Stimulated activated CD8-positive, alpha-beta memory T cell treated with anti-CD3 and anti-CD28 coated beads, Interleukin-12 subunit alpha, Interleukin-12 subunit beta, amount 100 ng/mL, for 24 hours (primary cell): ENCODE measurements around the gene GTF2IRD1.
"Not testable (repeated sequence)": the region's sequence is repeated elsewhere in the genome, so short reads cannot be mapped to it uniquely, and the experiment has no call there.

Experiments
- DNase-seq: peaks from one replicate; pipeline ENCODE4 v3.0.0-alpha.2; 2020; ENCODE audit errors: extremely low read depth

The GTF2IRD1 gene

DNA sequence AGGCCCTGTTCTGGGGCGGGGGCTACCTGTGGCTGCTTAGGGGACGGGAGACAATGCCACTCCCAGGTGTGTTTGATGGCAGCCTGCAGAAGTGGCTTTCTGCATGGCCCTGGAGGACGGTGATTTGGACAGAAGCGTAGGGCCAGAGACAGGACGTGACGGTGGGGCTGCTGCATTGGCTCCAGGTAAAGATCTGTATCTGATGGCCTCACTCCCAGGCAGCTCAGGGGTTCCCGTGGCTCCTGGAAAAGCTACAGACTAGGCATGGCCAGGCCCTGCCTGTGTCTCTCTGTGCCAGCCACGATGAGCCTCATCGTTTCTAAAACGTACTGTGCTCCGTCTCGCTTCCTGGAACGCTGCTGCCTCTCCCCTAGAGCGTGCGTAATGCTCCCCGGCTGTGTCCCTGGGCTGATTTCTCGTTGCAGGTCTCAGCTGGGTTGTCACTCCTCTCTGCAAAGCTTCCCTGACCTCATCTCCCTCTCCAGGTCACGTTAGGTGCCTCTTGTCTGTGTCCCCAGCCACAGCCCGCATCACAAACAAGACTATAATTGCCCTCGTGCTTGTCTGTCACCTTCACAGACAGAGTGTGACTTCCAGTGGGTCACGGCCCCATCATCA, 12.6 kb downstream of the GTF2IRD1 start:
- DNase-seq, result no peak

DNA sequence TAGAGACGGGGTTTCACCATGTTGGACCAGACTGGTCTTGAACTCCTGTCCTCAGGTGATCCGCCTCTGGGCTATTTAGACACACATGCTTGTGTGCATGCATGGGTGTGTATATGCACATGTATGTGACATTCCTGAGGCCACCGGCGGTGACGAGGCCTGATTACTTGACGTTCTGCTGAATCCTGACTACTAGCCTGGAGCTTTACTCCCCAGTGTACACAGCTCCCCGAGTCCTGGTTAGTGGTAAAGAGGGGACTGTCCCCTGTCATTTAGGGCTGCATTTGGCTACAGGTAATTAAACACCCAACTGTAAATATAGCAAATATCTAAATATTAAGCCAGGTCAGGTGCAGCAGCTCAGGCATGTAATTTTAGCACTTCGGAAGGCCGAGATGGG, 14.2 kb downstream of the GTF2IRD1 start:
- no peak for DNase-seq

DNA sequence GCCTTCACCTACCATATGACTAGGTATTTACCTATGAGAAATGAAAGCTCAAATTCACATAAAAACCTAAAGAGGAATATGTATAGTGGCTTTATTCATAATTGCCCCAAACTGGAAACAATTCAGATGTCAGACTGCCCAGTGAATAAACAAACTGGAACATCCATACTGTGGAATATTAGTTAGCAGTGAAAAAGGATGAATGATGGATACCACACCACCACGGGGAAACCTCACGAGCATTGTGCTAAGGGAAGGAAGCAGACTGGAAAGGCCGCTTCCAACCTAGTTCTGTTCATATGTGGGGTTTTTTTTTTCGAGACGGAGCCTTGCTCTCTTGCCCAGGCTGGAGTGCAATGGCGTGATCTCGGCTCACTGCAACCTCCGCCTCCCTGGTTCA, 16.8 kb downstream of the GTF2IRD1 start:
- DNase-seq, result no peak

DNA sequence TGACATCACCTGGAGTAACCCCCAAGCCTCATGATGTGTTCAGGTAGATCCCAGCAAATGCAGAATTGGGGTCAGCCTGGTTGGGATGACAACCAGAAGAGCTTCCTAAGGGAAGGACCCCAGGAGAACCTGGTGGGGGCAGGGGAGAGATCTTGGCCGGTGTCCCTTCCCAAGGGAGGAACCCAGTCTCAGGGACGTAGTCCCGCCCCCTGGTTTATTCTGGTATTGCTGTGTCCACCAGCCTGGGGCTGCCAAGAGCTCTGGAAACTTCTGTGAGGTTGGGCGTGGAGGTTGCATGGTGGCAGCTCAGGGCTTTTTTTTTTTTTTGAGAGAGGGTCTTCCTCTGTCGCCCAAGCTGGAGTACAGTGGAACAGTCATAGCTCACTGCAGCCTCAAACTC, 19.4 kb downstream of the GTF2IRD1 start:
- no peak for DNase-seq

DNA sequence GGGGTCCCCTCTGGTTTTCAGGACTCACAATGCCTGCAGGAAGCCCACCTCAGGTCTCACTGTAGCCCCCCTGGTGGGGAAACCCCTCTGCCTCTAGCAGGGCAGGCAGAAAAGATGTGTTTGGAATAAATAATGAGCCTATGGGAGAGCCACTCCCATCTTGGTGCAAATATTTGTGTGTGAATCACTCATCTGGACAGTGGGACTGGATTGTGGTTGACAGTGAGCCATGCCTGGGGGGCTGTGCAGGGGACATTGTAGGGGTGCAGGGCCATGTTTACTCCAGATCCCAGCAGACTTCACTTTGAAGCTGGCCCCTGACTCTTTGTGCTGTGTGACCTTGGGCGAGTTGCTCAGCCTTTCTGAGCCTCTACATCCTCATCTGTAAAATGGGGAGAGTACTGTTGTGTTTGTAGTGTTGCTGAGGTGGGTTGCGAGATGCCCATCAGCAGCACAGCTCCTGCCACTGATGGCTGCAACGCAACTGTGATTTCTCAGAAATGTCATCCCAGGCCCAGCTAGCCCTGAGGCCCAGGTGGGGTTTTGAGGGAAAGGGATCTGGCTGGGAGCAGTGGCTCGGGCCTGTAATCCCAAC, 20.7 kb downstream of the GTF2IRD1 start:
- no peak for DNase-seq

DNA sequence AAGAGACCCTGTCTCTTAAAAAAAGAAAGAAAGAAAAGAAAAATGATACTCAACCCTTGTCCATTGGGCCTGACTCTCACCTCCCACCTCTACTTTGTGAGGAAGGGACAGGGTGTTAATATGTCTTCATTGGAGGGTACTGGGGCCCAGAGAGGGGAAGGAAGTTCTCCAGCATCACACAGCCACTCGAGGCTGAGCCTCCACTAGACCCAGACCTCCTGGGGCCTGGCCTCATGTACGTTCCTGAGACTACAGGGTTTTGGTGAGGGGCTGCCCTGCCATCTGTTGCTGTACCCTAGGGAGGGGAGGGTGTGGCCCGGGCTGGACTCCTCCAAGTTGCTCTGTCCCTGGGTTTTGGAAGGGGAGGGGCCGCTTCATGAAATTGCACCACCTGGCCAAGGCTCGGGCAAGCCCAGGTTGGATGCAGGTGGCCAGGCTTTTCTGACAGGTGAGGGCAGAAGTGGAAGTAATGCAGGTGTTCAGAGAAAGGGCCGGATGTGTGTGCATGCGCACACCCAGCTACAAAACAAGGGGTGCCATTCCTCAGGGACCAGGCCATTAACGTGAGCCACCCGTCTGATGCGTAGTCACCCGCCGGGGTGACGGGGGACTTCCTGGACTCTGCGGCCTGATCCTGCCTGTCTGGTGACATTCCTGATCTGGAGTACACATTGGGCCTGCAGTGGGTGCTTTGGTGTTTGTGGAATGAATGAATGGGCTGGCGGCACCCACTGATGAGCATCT, 21.7 kb downstream of the GTF2IRD1 start:
- no peak for DNase-seq

DNA sequence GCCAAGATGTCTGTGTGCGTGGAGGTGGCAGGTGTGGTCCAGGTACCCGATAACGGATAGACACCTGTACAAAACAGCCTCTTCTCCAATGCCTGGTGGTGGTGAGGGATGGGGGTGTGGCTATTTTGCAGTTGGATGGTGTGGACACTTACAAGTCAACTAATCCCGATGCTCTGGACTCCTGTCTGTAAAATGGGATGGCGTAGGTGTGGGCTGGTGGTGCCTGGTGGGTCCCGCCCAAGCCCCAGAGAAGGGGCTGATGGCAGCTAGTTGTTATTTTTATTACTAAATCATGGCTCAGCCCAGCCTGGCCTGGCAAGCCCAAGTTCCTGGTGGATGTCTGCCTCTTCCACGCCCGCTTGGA, 22.3 kb downstream of the GTF2IRD1 start:
- no peak for DNase-seq

DNA sequence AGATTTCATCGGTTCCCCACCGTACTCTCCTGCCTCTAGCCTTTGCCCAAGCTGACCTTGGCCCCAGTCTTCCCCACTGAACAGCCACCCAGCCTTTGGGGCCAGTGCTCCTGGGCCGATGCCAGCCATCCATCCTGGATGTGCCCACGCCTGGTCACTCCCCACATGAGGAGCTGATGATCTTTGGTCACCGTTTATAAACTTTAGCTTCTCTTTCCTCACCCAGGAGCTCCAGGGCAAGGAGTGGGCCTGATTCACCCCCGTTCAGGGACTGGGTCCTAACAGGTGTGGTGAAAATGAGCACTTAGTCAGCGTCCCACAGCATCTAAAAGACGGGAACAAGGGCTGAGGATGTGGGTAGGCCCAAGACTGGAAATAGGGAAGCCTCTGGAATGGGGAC, 22.9 kb downstream of the GTF2IRD1 start:
- no peak for DNase-seq

DNA sequence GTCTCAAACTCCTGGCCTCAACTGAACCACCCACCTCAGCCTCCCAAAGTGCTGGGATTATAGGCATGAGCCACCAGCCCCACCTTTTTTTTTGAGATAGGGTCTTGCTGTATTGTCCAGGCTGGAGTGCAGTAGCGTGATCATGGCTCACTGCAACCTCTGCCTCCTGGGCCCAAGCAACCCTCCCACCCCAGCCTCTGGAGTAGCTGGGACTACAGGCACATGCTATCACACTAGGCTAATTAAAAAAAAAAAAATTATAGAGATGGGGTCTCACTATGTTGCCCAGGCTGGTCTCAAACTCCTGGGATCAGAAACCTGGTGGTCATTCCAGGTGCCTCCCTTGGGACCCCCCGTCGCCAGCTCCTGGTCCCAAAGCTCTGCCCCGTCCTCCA, 25.0 kb downstream of the GTF2IRD1 start:
- no peak for DNase-seq

DNA sequence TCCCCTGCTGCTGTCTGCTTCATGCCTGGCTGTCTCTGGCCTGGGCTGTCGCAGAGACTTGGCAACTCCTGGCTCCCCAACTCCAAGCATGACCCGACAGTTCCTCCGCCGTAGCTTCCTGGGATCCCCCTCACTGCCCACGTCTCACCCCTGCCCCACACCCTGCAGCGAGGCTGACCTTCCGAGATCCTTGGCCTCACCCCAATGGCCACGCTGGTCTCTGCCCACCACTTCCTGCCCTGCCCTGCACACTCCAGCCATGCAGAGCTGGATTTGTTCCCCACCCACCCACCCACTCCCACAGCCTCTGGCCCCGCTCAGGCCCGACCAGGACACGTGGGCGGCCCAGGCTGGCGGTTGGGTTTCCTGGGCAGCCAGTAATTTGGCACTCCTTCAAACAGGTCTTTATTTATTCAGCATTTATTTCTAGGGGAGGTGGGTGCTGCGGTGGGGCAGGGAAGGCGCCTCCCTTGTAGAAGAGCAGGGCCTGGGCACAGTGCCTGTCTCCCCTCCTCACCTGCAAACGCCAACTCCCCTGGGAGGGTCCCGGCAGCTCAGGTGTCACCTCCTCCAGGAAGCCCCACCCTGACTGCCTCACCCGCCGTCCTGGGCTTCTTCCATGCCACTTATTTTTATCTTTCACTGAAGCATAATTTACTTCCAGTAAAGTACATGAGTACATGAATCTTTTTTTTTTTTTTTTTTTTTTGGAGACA, 25.5 kb downstream of the GTF2IRD1 start:
- DNase-seq, result no peak

DNA sequence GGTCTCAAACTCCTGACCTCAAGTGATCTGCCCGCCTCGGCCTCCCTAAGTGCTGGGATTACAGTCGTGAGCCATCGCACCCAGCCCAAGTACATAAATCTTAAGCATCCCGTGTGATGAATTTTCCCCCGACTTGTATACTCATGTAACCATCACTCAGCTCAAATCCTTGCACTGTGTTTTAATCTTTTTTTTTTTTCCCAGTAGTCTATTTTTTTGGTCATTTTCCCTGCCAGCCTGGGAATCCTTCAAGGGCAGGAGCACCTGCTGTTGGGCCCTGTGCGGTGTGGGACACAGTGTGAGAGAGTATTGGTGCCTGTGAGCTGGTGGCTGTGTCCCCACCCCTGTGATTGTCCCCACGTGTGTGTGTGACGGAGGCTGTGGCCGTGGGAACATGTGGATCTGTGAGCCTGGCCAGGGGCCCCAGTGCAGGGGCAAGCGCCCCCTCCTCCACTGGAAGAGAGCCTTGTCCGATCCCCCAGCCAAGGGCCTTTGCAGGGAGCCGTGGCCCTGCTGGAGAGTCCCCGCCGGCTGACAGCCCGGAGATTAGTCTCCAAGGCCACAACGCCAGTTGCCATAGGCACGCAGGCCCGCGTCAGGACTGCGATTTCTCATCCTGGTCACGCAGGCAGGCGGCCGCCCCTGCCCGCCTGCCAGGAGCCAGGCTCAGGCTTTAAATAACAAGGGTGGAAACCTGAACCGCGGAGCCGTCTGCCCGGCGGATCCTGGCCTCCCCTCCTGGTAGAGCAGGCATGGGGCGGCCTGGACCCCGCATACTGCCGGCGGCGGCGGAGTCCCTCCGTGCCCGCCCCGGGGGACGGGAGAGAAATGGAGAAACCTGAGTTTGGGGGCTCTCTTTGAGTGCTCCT, 26.5 kb downstream of the GTF2IRD1 start:
- DNase-seq, result no peak

DNA sequence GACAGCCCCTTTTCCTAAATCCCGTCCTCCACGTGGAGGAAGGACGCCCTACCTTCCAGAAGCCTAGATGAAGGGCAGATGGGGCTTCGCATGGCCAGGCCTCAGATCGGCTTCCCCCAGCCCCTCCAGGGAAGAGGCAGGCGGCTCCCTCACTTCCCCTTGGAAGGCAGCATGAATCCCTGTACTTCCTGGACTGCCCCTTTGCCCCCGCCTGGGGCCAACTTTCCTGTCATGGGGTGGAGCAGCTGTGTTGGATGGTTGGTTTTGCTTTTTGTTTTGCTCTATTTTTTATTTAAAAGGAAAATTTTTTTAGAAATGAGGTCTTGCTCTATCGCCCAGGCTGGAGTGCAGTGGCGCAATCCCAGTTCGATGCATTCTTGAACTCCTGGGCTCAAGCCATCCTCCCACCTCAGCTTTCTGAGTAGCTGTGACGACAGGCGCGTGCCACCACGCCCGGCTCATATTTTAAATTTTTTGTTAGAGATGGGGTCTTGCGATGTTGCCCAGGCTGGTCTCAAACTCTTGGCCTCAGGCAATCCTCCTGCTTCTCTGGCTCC, 27.2 kb downstream of the GTF2IRD1 start:
- no peak for DNase-seq

DNA sequence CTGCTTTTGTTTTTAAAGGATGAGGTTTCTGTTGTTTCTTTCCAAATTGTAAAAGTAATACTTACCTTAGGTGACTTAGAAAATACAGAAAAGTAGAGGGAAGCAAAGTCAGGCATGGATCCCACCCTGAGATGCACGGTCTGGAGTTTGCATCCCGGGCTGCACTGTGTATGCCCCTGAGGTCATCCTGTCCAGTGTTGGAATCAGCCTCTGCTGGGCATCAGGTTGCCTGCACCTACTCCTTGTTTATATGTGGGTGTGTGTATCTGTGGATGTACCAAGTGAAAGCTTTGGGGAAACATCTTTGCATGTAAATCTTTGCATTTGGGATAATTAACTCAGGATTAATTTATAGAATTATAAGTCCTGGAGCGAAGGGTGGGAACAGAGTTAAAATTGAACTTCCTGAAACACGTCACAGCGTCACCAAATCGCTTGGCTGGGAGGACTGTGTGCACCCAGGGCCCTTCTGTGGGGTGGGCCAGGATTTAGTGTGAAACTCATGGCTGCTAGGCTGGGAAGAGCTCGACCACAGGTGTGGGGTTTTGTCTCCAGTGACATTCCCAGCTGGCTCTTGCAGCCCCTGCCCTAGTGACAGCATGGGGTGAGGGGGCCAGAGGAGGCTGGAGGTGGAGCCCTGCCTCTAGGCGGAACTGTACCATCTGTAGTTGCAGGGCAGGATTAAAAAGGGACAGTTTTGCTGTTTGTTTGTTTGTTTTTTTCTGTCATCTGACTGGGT, 27.9 kb downstream of the GTF2IRD1 start:
- no peak for DNase-seq

DNA sequence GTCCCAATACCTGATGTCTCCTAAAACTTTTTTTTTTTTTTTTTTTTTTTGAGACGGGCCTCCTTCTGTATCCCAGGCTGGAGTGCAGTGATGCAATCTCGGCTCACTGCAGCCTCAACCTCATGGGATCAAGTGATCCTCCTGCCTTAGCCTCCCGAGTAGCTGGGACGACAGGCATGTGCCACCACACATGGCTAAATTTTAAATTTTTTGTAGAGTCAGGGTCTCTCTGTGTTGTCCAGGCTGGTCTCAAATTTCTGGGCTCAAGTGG, 28.4 kb downstream of the GTF2IRD1 start:
- DNase-seq, result no peak

DNA sequence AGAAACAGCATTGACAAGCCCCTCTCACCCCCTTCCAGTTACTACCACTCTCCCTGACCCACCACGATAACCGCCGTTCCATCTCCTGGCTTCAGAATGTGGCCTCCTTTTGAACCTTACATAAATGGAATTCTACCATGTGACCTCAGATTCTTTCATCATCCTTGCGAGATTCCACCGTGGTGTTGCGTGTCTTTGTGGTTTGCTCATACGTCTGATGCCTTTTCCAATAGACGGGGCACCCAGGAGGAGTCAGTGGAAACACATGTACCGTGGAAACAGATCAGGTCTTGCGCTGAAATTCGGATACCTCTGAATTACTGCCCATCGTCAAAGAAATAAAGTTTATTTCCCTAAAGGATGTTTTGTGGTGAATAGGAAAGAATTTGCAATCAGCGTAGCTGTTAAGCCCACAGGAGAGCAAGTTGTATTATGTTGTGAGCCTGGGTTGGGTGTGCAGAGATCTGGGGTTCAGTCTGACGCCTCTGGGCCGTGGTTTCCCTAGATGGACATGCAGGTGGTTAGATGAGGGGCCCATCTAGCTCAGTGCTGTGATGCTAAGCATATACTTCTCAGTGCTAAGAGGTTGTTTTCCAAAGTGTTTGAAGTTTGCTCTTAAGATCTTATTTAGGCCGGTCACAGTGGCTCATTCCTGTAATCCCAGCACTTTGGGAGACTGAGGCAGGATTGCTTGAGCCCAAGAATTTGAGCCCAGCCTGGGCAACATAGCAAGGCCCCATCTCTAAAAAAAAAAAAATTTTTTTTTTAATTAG, 29.1 kb downstream of the GTF2IRD1 start:
- DNase-seq, result no peak

DNA sequence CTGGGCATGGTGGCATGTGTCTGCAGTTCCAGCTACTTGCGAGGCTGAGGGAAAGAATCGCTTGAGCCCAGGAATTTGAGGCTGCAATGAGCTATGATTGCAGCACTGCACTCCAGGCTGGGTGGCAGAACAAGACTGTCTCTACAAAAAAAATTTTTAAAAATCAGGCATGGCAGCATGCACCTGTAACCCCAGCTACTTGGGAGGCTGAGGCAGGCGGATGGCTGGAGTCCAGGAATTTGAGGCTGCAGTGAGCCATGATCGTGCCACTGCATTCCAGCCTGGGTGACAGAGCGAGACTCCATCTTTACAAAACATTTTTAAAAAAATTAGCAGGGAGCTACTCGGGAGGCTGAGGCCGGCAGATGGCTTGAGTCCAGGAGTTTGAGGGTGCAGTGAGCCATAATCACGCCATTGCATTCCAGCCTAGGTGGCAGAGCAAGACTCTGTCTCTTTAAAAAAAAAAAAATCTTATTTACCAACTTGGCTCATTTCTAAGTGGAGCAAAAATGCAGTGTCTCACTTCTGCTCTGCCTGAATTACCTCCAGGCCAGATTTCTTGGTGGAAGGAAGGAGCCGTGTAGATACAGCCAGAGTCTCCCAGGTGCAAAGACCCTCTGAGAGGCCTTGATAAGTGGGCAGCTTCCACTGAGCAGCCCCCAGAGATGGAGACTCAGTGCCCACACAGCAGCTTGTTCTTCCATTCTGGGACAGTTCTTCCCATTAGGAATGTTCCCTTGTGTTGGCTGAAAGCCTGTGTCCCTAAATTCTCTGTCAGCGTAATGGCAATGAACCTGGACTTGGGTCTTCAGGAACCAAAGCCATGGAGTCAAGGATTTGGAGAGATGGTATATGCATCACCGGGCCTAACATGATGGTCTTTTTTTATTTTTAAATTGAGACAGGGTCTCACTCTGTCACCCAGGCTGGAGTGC, 30.0 kb downstream of the GTF2IRD1 start:
- no peak for DNase-seq

DNA sequence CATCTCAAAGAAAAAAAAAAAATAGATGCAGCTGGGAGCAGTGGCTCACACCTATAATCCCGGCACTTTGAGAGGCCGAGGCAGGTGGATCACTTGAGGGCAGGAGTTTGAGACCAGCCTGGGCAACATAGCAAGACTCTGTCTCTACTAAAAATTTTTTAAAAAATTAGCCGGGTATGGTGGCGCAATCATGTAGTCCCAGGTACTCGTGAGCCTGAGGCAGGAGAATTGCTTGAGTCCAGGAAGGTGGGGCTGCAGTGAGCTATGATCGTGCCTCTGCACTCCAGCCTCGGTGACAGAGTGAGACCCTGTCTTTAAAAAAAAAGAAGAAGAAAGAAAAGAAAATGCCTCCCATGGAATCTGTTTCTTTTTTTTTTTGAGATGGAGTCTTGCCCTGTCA, 31.9 kb downstream of the GTF2IRD1 start:
- no peak for DNase-seq

DNA sequence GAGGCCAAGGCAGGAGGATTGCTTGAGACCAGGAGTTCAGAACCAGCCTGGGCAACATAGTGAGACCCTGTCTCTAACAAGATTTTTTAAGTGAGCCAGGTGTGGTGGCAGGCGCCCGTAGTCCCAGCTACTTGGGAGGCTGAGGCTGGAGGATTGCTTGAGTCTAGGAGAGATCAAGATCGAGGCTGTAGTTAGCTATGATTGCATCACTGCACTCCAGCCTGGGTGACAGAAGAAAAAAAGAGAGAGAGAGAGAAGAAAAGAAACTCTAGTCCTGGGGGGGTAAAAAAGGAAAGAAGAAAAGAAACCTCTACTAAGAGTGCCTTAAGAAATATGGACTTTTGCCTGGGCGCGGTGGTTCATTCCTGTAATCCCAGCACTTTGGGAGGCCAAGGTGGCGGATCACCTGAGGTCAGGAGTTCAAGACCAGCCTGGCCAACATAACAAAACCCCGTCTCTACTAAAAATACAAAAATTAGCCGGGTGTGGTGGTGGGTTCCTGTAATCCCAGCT, 34.9 kb downstream of the GTF2IRD1 start:
- DNase-seq, result not testable (repeated sequence)
